HG03097 (cell line): Measurements from ENCODE around the gene KIF26B.
"Not testable (repeated sequence)": the region's sequence is repeated elsewhere in the genome, so short reads cannot be mapped to it uniquely, and the experiment has no call there.

ENCODE experiments used
- ATAC-seq: cut with Tn5 transposase; IDR thresholded peaks from one replicate; pipeline ENCODE4 v1.9.1; 2021; ENCODE audit not compliant: unreplicated experiment, low FRiP score

Gene KIF26B

DNA sequence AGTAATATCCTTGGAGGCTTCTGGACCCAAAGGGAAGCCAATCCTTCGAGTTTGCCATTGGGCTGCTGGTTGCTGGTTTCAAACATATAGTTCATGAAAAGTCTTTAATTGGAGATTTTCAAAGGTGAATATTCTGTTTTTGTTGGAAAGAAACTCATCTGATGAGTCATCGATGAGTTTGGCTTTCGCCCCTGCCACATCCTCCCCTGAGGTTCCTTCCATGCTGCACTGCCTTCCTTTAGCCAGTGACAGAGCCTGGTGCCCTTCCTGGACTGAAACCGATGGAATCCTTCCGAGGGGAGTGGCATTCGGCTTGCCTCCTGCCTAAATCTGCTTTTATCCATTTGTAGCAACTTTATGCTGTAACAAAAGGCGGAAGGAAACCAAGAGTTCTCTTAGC lies 550.0 kb downstream of the KIF26B start:
- no peak for ATAC-seq

DNA sequence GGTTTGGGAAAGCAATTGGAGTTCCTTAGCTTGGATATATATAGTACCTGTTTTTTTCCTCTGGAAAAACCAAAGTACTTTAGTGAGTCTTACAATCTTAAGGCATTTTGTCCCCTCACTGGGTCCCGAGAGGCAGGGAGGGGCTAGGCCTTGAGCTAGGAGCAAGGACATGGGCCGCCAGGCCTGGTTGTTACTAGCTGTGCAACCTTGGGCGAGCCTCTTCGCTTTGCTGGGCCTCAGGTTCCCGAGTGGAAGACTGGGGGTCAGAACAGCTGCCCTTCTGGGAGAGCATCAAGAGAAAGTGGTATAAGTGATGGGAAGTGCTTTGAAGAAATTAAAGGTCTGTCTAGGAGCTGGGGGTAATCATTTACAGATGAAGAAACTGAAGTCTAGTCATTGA lies 553.2 kb downstream of the KIF26B start:
- no peak for ATAC-seq

- ATAC-seq, result no peak
These were observed 556.4 kb downstream of the KIF26B start for GRCh38 chr1:245710961-245711903.

GRCh38 chr1:245714027-245714426 lies 559.2 kb downstream of the KIF26B start:
- not testable (repeated sequence) for ATAC-seq

GRCh38 chr1:245715291-245715701 lies 560.5 kb downstream of the KIF26B start:
- no peak for ATAC-seq

DNA sequence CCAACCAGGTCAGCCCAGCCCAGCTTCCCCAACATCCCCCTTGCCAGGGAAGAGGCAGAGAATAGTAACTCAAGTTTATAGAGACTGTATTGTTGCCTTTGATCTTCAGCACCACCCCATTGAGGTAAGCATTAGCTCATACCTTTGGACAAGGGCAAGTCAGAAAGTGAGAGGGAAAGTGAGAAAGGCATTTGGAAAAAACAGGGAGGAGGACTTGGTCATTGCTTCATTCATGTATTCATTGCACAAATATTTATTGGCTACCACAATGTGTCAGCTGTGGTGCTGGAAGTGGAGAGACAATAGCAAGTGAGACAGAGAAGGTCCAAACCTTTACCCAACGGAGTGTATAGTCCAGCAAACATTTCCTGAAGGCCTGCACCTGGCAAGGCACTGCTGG lies 561.2 kb downstream of the KIF26B start:
- no peak for ATAC-seq

DNA sequence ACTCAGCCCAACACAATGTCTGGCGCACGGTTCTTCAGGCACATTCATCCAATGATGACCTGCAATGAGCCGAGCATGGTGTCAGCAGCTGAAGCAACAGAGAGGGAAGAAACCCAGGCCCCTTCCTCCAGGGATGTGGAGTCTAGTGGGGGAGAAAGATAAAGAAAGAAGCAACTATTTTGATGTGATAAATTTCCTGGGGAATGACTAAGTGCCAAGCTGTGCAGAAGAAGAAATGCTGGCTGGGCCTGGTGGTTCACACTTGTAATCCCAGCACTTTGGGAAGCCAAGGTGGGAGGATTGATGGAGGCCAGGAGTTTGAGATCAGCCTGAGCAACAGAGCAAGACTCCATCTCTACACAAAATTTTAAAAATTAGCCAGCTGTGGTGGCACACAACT lies 561.8 kb downstream of the KIF26B start:
- ATAC-seq, result no peak

DNA sequence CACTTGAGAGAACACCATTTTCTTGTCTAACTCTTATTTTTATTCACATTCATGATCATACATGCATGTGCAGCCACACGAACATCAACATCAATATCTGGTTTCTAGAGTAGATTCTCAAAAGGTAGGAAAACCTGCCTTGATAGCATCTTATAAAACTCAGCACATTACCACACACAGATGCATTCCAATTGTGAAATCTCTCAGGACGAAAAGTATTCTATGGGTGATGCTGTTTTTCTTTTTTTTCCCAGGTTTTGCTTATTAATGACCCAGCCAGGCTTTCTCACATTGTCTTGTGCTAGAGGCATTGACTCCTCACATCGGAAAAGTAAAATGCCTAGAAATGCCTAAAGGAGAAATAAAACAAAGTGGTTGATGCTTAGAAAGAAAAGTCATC lies 562.8 kb downstream of the KIF26B start:
- no peak for ATAC-seq

DNA sequence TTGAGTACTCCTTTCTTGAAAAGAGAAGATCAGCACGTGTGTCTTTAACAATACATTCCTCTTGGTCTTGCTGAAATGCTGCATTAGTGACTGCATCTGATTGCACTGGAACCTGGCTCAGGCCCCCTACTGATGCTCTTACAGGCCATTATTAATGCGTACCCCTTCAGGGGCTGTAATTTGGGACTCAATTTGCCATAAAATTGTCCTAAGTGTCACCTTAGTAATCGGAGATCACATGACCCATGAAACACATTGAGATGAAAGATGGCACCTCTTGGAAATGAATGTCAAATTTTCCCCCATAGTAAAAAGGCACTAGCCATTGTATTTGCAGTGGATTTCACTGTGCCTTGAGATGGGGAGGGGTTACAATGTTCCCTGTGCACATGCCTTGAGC lies 563.3 kb downstream of the KIF26B start:
- ATAC-seq, result no peak

DNA sequence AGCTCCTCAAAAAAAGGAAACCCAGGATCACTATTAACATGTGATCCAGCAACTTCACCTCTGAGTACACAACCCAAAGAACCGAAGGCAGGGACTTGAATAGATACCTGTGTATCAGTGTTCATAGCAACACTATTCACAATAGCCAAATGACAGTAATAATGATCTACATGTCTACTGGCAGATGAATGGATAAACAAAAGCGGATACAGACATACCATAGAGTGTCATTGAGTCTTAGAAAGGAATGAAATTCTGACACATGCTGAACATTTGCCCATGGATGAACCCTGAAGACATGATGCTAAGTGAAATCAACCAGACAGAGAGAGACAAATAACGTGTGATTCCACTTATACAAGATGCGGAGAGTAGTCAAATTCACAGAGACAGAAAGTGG lies 564.2 kb downstream of the KIF26B start:
- ATAC-seq, result no peak

- no peak for ATAC-seq
These were observed 566.7 kb downstream of the KIF26B start for GRCh38 chr1:245721488-245721887.

DNA sequence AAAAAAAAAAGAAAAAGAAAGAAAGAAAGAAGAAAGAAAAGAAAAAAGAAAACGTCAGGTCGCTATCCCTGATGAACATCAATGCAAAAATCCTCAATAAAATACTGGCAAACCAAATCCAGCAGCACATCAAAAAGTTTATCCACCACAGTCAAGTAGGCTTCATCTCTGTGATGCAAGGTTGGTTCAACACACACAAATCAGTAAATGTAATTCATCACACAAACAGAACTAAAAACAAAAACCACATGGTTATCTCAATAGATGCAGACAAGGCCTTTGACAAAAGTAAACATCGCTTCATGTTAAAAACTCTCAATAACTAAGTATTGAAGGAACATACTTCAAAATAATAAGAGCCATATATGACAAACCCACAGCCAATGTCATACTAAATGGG lies 573.2 kb downstream of the KIF26B start:
- not testable (repeated sequence) for ATAC-seq

DNA sequence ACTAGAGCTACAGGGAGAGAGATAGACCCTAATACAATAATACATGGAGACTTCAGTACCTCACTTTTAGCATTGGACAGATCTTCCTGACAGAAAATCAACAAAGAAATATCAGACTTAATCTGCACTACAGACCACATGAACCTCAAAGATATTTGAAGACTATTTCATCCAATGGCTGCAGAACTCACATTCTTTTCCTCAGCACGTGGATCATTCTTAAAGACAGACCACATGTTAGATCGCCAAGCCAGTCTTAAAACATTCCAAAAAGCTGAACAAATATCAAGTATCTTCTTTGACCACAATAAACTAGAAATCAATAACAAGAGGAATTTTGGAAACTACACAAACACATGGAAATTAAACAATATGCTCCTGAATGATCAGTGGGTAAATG lies 576.0 kb downstream of the KIF26B start:
- no peak for ATAC-seq

GRCh38 chr1:245740336-245740735 lies 585.6 kb downstream of the KIF26B start:
- not testable (repeated sequence) for ATAC-seq

- no peak for ATAC-seq
These were observed 588.1 kb downstream of the KIF26B start for GRCh38 chr1:245742896-245743295.

- ATAC-seq, result no peak
These were observed 593.5 kb downstream of the KIF26B start for GRCh38 chr1:245748240-245748639.

DNA sequence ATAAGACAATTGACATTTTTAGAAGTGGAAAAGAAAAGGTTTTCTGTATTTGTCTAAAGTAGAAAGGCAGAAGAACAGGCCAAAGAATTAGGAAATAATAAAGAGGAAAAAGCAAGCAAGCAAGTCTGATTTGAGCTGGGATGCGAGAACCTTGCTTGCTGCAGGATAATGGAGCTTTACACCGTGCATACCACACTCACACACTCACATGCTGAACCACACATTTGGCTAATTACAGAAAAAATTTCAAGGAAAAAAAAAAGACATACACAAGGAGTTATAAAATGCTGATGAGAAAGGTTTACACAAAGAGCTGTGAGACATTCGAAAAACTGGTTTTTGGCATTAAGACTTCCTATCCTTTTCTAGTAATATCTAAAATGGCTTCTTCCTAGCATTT lies 593.9 kb downstream of the KIF26B start:
- no peak for ATAC-seq

GRCh38 chr1:245749053-245749452 lies 594.3 kb downstream of the KIF26B start:
- no peak for ATAC-seq

GRCh38 chr1:245750261-245750660 lies 595.5 kb downstream of the KIF26B start:
- ATAC-seq, result no peak

GRCh38 chr1:245751116-245751515 lies 596.3 kb downstream of the KIF26B start:
- ATAC-seq, result no peak

- ATAC-seq, result no peak
These were observed 597.1 kb downstream of the KIF26B start for GRCh38 chr1:245751726-245752470.

DNA sequence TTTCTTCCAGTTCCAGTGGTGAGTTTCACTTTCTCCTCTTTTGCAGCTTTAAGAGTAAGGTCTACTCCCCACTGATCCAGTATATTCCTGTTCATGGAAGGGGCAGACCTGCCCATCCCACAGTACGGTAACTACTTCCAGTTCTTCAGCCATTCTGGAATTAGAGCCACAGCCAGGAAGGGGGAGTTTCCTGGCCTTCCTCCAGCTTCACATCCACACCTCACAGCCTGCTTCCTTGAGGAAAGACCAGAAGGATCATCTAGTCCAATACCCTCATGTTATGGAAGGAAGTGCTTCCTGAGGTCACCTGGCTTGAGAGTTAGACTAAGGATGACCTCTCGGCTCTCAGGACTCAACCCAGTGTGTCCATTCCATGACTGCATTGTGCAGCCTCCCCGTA lies 597.8 kb downstream of the KIF26B start:
- ATAC-seq, result no peak
